RWPE1 (cell line): Measurements from ENCODE around the gene YPEL4.

ENCODE experiments used
- CTCF ChIA-PET: fragments of 350-600 bp; sonication (Branson Sonifier 250); formaldehyde crosslinking; extraction: SDS; loops from one replicate; lab custom pipeline; 2021; lab: Yijun Ruan, JAX
- POLR2A ChIA-PET: fragments of 400-600 bp; formaldehyde crosslinking; extraction: SDS; loops from one replicate; lab custom pipeline; 2020; ENCODE audit warnings: antibody characterized with exemption; ENCODE audit not compliant: low non-redundant PET; lab: Yijun Ruan, JAX
- DNase-seq: peaks from one replicate; pipeline ENCODE4 v3.0.0; 2012; ENCODE audit warnings: low spot score
- H3K27ac ChIP-seq: fragments of 450-650 bp; 2 replicates; pipeline ENCODE4 v1.5.1; 2017
- TF ChIP-seq, protein P1 (sequence below): fragments of 450-650 bp; conservative IDR thresholded peaks from 2 replicates; pipeline ENCODE4 v1.5.1; 2017; ENCODE audit warnings: low read depth, mild to moderate bottlenecking

YPEL4 gene

DNA sequence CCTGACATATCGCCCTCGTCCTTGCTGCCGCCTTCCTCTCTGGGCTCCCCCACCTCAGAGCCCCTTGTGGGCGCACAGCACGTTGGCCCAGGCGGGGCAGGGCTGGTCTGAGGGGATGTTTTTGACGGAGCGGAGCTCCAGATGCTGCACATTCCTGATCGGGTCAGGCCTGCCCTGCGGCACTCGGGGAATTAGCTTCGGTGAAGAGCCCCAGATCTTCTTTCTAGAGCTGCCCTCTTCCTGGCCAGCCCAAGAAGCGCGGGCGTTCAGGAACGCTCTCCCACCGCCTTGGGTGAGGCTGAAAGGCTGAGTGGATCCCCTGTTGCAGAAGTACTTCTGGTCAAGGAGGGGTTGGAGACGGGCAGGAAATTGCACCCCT lies 12.1 kb downstream of the YPEL4 start:
- ChIA-PET CTCF (interaction anchor here (0.6 kb wide), 1 partner anchor 111 kb away, joined by 3 read pairs; no protein-coding TSS in a partner anchor), POLR2A (interaction anchor here (0.5 kb wide), 1 partner anchor 18 kb away, joined by 3 read pairs; no protein-coding TSS in a partner anchor)
- DNase-seq, result no peak
- TF ChIP-seq, protein P1, sequence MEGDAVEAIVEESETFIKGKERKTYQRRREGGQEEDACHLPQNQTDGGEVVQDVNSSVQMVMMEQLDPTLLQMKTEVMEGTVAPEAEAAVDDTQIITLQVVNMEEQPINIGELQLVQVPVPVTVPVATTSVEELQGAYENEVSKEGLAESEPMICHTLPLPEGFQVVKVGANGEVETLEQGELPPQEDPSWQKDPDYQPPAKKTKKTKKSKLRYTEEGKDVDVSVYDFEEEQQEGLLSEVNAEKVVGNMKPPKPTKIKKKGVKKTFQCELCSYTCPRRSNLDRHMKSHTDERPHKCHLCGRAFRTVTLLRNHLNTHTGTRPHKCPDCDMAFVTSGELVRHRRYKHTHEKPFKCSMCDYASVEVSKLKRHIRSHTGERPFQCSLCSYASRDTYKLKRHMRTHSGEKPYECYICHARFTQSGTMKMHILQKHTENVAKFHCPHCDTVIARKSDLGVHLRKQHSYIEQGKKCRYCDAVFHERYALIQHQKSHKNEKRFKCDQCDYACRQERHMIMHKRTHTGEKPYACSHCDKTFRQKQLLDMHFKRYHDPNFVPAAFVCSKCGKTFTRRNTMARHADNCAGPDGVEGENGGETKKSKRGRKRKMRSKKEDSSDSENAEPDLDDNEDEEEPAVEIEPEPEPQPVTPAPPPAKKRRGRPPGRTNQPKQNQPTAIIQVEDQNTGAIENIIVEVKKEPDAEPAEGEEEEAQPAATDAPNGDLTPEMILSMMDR, result no peak
- H3K27ac ChIP-seq, result peak overlapping the region; percentile 84

DNA sequence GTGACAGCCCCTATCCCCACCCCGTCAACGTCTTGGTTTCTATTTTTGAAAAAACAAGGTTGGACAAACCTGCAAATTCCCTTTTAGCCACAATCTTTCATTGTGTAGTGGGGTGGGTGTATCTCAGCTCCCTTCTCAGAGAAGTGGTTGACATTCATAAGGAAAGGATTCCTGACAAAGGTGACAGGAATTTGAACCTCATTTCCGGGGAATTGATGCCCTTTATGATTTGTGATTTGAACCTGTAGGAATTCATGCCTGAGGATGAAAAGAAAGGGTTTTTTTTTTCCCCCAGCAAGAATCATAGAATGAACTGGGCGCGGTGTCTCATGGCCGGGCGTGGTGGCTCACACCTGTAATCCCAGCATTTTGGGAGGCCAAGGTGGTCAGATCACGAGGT lies 14.5 kb downstream of the YPEL4 start:
- POLR2A ChIA-PET, result no interaction called here
- CTCF ChIA-PET, result interaction anchor here (0.7 kb wide), 1 partner anchor 9 kb away, joined by 3 read pairs; no protein-coding TSS in a partner anchor
- DNase-seq, result no peak

DNA sequence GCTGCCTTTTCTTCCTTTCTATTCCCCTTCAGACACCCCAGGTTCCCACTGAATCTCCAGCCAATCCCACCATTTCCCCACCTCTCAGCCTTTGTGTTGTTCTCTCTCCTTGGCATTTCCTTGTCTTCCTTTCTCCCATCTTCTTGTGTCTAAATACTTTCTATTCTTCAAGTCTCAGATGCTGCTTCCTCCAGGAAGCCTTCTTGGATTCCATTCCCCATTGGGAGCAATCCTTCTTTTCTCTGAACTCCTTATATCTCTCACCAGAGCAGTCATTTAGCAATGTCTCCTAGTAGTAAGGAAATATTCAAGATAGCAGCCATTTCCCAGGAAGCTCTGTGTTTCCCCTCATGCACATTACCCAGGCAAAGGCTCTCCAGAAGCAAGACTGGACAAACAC lies 15.4 kb downstream of the YPEL4 start:
- CTCF ChIA-PET, result interaction anchor here (0.8 kb wide), 1 partner anchor 141 kb away, joined by 3 read pairs; no protein-coding TSS in a partner anchor
- TF ChIP-seq, protein P1, result no peak
- DNase-seq, result no peak
- no peak overlapping the region for H3K27ac ChIP-seq
- POLR2A ChIA-PET, result no interaction called here

More for the DNA sequence above, 14.5 kb downstream of the YPEL4 start:
- TF ChIP-seq, protein P1, result no peak
- H3K27ac ChIP-seq, result no peak overlapping the region

DNA sequence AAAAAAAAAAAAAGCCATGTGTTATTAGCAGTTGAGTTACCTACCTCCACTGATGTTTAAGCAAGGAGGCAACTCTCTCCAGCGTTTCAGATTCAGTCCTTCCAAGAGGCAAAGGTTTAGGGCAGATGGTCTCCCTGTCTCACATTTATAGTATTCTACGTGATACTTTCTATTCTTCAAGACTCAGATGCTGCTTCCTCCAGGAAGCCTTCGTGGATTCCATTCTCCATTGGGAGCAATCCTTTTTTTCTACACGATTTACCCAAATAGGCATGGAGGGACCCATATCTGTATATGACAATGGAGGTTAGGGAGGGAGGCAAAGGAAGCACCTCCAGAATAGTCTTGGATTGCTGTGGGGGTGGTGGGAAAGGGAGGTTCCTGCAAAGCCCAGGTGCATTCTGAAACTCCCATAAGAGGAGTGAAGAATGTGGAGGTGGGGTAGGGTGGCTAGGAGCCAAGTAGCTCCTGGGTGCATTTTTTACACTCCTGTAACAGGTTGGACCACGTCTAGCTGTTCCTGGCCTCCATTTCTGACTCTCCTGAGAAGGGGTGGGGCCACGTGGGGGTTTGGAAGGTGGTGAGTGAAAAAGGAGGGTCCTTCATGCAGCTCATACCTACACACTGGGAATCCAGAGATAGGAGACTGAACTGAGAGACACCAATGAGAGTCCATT lies 16.2 kb downstream of the YPEL4 start:
- no peak for DNase-seq
- TF ChIP-seq, protein P1, result no peak
- CTCF ChIA-PET, result interaction anchor here (0.8 kb wide), 1 partner anchor 140 kb away, joined by 3 read pairs; no protein-coding TSS in a partner anchor
- H3K27ac ChIP-seq, result no peak overlapping the region
- POLR2A ChIA-PET, result no interaction called here

DNA sequence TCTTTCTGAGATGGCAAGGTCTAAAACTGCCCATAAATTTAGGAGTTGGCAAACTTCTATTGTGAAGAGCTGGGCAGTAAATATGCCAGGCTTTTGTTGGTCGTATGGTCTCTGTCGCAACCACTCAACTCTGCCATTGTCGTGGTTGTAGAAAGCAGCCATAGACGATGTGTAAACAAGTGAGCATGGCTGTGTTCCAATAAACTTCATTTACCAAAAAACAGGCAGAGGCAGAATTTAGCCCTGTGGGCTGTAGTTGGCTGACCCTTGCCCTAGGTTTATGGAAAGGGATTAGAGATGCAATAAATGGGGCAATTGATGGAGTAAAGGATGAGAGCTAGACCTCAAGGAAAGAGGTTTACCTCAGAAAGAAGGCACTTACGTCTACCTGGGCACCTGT lies 17.6 kb downstream of the YPEL4 start:
- TF ChIP-seq, protein P1, result no peak
- POLR2A ChIA-PET, result no interaction called here
- DNase-seq, result no peak
- no peak overlapping the region for H3K27ac ChIP-seq
- CTCF ChIA-PET, result interaction anchor here (0.6 kb wide), 2 partner anchors 12 to 23 kb away, joined by 4 to 6 read pairs; no protein-coding TSS in a partner anchor

DNA sequence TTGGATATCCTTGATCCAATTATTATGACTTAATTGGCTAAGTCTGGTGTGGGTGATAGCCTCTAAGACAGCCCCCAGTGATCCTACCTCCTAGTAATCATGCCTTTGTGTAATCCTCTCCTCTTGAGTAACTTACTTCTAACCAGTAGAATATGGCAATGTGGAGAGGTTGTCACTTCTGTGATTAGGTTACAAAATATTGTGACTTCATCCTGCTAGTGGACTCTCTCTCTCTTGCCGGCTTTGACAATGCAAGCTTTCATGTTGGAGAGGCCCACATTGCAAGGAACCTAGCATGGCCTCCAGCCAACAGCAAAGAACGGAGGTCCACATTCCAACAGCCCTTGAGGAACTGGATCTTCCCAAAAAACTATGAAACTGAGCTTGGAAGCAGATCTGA lies 19.5 kb downstream of the YPEL4 start:
- POLR2A ChIA-PET, result no interaction called here
- TF ChIP-seq, protein P1, result no peak
- DNase-seq, result no peak
- CTCF ChIA-PET, result interaction anchor here (1.0 kb wide), 1 partner anchor 894 kb away, joined by 3 read pairs; no protein-coding TSS in a partner anchor
- H3K27ac ChIP-seq, result no peak overlapping the region
